NOMO-1 (cell line): ENCODE results near the gene NKX6-2.
"Not testable (repeated sequence)": the region's sequence is repeated elsewhere in the genome, so short reads cannot be mapped to it uniquely, and the experiment has no call there.

Source experiments
- DNase-seq, 2 experiments: peaks; one replicate each; lab custom pipeline; 2025; ENCODE audit not compliant: unreplicated experiment in 2 of 2; lab: John Stamatoyannopoulos, UW

The NKX6-2 gene

GRCh38 chr10:132783940-132784865, 1.7 kb downstream of the NKX6-2 start:
- no peak for DNase-seq

DNA sequence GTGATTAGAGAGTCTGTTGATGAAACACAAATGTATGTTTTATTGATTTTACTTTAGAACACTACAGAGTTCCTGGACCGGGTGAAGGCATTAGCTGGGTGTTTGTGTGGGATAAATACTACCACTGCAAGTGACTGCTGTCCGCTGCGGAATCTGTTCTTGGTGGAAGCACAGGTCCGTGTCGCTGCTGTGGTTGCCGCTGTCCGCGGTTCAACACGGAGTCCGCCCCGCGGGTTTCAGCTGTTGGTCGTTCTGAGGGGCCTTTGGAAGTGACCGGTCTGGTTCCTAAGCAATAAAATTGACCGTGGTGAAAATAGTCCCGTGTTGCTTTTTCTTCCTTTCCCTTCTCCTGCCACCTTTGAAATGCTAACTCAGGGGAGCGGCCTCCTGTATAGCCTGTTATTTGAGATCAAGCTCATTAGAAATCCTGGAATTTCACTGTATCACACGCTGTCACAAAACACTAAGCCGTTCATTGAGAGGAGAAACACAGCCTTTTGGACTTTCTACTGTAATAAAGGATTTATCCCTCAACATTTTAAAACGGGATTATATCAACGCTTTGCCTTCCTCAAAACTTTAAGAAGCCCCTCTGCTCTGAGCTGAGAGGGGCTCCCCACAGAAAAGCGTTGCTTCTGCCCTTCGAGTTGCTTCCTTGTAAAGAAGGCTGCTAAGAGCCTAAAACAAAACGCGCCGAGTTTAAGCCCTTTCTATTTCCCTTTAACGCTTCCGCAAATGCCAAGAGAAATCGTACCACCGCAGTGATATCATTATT, 2.6 kb downstream of the NKX6-2 start:
- no peak for DNase-seq

DNA sequence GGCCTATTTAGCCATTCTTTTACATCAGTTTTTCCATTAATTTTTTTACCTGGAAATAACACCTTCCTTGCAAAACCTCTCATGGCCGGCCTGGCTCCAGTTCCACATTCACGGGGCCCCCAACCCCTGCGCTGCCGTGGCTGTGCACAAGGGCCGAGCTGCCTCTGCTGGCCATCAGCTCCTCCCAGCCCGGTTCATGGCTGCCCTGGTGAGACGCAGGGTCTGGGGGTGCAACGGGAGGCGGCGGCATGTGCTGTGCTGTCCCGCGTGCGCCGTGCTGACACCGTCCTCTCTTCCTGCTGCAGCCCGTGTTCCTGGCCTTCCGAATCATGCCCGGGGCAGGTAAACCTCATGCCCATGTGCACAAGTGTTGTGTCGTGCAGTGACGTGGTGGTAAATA, 4.4 kb downstream of the NKX6-2 start:
- no peak for DNase-seq

DNA sequence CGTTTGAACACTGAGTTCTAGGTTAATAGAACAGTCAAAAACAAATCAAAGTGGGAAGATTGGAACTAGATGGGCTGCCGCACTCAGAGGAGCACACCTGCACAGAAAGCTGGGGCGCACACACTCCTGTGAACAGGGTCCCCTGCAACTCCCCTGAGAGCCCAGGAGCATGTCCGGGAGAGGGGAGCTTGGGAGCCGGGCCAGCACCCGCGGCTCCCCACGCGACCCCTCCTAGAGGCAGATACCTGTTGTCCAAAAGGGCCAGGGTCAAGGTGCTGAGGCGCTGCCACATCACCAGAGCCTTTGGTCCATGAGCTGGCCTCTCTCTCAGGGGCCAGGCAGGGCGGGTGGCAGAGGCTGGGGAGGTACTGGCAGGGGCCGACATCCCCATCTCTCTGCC, 5.6 kb downstream of the NKX6-2 start:
- no peak for DNase-seq

DNA sequence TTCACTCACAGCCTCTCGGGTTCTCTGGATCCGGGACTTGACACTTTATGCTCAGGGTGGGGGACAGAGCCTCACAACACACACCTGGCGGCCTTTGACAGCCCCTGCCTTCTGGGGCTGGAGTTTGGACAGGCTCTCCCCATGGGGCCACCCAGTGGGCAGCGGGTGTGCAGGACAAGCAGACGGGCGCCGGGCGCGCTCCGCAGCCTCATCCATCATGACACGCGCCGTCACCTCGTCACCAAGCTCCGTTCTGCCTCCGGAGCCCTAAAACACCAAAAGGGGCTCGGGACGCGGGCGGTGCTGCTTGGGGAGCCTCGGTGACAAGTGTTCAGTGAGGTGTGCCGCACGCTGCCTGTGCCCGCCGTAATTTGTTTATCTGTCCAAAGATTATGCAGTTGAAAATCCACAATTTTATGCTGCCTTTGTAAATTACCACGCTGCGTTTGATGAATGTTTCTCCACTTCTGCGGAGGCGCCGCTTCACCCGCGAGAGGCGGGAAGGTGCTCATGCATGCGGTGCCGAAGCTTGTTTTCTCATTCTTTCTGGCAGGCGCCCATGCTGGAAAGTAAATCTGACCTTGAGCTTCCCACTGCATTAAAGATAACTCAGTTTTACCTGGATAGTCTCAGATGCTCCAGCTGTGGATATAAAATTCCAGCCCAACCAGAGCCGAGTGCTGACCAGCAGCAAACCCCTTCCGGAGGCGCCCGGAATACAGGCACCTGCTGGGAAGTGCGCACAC, 6.2 kb downstream of the NKX6-2 start:
- no peak for DNase-seq

DNA sequence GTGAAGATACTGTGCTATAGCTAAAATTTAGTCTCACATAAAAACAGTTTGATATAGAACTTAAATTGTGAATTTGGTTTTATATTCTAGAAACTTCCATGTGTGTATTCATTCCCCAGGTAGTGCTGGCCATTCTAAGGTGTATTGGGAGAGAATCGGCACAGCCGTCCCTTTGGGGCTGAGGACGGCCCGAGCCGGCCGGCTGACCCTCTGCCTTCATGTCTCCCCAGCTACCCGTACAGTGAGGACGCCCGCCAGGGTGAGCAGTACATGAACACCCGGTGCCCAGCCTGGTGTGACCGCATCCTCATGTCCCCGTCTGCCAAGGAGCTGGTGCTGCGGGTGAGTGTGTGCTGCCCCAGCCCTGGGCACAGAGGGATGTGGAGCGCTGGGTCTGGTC, 8.5 kb downstream of the NKX6-2 start:
- no peak for DNase-seq

DNA sequence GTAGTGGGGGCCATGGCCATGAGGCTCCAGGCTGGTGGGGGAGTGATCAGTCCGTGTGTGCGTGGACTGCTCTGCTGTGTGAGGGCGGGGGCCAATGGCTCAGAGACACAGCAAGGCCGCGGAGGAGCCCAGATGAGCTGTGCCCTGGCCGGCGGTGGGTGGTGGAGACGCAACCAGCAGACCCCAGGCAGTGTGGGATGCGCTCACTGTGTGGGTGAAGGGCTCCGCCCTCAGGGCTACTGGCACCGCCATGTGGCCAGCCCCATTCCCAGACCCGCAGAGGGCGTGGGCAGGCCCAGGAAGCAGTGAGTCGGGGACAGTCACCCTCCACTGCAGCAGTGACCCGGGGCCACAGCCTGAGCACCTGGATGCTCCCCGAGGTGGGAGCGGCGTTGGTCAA, 9.1 kb downstream of the NKX6-2 start:
- DNase-seq: no peak

- DNase-seq: no peak
Observed at GRCh38 chr10:132776186-132776585, 9.8 kb downstream of the NKX6-2 start.

DNA sequence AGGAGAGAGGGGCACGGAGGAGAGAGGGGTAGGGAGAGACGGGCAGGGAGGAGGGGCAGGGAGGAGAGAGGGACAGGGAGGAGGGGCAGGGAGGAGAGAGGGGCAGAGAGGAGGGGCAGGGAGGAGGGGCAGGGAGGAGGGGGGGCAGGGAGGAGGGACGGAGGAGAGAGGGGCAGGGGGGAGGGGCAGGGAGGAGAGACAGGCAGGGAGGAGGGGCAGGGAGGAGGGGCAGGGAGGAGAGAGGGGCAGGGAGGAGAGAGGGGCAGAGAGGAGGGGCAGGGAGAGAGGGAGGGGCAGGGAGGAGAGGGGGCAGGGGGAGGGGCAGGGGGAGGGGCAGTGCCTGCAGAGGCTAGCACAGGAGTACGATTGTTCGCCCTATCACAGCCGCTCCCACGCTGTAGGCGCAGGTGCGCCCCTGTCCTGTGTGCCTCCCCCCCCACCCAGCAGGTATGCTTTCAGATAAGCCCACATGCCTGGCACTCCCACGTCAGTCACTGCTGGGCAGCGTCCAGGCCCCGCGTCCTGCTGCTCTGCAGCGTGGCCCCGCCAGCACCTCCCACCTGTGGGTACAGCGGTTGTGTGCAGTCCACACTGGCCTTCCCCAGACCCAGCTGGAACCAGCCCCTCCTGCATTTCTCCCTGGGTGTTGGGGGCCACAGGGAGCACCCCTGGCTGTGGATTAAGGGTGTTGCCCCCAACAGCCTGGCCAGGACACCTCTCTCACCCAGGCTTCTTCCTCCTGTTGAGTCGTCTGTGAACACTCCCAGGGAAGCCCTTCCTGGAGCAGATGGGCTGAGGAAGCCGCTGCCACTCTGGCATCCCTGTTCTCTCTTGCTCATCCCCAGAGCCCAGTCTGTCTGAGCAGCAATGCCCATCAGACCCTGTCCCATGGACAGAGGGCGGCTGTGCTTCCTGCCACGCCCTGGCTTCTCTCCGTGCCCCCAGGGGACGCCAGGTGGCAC, 10.8 kb downstream of the NKX6-2 start:
- DNase-seq: no peak

DNA sequence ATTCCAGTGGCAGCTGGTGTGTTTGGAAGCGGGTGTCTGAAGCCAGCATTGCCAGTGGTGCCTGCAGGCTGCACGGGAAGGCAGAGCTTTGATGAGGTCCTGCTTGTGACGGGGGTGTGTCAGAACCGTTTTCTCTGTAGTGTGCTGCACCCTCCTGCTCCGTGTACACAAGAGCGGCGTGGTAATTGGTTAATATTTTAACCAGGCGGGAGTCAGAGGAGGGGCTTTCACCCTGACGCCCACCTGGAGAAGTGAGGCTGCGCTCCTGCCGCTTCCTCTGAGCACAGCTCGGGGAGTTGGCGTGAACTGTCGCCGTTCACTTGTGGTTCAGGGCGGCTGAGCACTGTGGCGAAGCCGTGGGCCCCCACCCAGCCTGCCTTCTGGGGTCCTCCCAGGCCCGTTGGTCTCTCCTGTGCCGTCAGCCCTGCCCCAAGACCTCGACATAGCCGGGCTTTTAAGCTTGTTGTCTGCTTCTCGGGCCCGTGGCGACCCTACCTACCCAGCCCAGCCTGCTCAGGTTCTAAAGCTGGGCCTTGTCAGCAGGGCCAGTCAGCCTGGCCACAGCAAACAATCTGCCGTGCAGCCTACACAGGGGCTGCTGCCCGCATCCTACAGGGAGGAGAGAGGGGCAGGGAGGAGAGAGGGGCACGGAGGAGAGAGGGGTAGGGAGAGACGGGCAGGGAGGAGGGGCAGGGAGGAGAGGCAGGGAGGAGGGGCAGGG, 11.6 kb downstream of the NKX6-2 start:
- no peak for DNase-seq

GRCh38 chr10:132772816-132773215, 13.1 kb downstream of the NKX6-2 start:
- DNase-seq: not testable (repeated sequence)

- DNase-seq: no peak
Observed at GRCh38 chr10:132770061-132771021, 15.6 kb downstream of the NKX6-2 start.

DNA sequence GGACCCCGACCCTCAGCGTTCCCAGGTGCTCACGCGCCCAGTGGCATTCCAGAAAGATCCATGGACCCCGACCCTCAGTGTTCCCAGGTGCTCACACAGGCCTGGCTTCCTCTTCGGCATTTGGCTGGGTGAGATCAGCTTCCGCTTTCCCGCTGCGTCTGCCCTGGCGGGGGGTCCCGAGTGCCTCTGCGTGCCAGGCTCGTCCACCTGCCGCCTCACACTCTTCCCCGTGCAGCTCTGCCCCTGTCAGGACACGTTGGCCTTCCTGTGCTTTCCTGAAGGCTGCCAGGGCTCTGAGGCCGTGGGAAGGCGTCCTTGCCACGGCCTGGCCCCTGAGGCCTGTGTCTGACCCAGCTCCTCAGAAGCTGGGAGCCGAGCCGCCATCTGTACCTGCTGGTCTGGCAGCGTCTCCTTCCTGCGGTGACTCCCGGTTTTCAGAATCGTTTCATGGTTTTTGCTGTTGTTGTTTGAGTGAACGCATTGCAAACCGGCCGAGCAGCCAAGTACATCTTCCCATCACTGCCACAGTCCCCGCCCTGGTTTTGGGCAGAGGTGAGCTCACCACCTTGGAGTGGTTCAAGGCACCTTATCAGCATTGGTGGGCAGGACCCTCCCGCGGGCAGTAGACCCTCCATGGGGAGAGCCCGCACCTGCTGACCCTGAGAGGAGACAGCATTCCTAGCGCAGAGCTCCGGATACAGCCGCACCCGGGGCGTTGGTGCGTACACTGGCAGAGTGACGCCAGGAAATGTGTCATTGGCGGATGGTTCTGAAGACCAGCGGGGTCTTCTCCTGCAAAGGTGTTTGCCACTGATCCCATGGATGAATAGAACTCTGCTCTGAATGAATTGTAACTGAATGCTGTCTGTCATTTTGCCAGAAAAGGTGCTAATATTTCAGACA, 17.4 kb downstream of the NKX6-2 start:
- DNase-seq: no peak

DNA sequence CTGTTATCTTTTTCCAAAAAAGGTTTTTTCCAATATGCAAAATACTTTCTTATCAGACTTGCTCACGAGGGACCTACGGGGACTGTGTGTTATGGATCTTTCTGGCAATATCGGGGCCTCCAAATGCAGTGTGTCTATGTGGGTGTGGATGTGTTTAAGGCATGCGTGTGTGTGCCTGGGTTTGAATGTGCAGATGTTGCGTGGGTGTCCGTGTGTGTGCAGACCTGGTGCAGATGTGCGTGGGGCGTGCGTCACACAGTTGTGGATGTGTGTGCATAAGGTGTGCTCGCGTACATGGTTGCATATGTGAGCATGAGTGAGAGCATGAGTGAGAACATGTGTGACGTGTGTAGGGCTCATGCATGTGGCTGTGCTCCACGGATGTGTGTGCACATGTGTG, 19.7 kb downstream of the NKX6-2 start:
- DNase-seq: no peak

GRCh38 chr10:132765435-132765834, 20.5 kb downstream of the NKX6-2 start:
- DNase-seq: no peak

GRCh38 chr10:132764108-132764507, 21.8 kb downstream of the NKX6-2 start:
- no peak for DNase-seq

GRCh38 chr10:132763545-132763944, 22.4 kb downstream of the NKX6-2 start:
- DNase-seq: no peak
